NCI-H1105 treated with DMSO at 0.1 percent for 48 hours (cell line): ENCODE results near the gene DBP.
A peak's percentile ranks its signal among the peaks of the same experiment; 100 is the strongest.

ENCODE experiments used
- DNase-seq: peaks from one replicate; lab custom pipeline; 2025; lab: John Stamatoyannopoulos, UW

DBP gene

GRCh38 chr19:48627201-48627864 is 9.8 kb downstream of the DBP start:
- no peak for DNase-seq

DNA sequence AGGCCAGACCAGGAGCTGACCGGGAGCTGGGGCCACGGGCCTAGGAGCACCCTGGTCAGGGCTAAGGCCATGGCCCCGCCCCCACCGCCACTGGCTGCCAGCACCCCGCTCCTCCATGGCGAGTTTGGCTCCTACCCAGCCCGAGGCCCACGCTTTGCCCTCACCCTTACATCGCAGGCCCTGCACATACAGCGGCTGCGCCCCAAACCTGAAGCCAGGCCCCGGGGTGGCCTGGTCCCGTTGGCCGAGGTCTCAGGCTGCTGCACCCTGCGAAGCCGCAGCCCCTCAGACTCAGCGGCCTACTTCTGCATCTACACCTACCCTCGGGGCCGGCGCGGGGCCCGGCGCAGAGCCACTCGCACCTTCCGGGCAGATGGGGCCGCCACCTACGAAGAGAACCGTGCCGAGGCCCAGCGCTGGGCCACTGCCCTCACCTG is 11.3 kb downstream of the DBP start:
- no peak for DNase-seq

DNA sequence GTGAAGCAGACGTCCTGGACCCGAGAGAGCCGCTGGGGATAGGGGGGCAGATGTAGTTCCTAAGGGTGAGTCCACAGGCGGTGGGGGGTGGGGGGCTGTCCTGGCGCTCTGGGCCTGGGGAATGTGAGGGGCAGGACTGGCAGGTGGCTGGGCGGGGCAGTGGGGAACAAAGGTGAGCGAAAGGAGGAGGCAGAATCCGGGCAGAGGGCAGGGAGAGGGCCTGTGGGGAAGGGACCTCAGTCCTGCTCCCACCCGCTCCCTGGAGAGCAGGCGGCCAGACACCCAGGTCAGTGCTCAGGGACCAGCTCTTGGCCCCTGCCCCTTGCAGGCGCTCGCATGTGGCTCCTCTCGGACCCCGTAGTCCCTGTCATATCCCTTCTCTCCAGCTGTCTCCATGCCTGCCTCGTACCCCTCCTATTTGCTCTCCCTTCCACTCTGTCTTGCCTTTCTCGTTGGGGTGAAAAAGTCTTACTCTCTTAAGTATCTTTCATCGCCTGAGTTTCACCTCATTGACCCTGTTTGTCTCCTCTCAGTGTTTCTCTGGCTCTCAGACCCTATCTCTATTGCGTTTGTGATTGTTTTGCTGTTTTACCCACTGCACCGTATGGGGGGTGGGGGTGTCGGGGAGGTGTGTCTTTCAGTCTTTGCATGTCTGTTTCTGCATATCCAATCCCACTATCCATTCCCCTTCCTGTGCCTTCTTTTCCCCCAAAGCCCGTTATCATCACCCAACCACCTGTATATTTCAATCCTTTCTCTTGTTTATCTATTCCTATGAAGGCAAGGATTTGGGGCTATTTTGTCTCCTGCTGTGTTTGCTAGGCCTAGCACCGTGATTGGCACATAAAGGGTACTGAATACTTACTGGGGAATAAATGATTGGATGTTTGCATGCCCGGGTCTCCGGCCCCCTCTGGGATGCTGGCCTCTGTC is 12.1 kb downstream of the DBP start:
- peak; percentile 28 for DNase-seq

DNA sequence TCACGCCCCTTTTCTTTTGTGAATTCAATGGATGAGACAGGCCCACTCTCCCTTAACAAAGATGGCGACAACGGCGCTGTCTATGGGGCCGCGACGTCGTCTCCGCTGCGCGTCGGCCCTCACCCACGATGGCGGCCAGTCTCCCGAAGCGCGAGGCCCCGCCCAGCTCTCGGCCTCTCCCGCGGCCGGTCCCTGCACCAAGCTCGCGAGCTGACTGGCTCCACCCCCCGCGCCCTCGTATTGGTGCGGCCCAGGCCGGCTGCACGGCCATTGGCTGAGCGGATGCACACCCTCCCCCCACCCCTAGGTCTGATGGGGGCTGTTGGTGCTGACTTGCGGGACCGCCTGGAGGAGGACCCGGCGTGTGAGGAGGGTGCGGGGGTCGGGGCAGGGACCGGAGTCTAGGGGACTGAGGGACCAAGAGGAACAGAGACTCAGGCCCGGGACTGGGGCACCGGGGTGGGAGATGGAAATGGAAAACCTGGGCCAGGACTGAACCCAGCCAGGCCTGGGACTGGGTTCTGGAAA is 13.0 kb downstream of the DBP start:
- DNase-seq = peak; percentile 98

DNA sequence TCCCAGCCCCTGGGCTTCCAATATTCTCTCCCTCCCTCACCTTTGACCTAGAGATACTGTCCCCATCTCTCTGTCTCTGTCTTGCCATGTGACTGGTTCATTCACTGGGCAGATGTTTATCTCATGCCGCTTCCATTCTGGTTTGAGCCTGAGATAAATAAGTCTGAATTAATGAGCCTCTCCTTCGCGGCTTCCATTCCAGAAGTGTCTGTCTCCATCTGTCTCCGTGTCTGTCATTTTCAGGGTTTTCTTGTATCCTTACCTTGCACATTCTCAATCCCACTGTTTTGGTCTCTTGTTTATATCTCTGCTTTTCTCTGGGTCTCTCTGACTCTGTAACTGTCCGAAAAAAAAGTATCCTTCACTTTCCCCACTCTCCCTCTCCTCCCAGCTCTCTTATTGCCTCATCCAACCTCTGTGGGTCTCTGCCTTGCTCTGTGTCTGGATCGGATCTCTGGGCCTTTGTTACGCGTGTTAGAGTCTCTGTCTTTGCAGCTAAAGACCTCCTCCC is 13.6 kb downstream of the DBP start:
- no peak for DNase-seq

DNA sequence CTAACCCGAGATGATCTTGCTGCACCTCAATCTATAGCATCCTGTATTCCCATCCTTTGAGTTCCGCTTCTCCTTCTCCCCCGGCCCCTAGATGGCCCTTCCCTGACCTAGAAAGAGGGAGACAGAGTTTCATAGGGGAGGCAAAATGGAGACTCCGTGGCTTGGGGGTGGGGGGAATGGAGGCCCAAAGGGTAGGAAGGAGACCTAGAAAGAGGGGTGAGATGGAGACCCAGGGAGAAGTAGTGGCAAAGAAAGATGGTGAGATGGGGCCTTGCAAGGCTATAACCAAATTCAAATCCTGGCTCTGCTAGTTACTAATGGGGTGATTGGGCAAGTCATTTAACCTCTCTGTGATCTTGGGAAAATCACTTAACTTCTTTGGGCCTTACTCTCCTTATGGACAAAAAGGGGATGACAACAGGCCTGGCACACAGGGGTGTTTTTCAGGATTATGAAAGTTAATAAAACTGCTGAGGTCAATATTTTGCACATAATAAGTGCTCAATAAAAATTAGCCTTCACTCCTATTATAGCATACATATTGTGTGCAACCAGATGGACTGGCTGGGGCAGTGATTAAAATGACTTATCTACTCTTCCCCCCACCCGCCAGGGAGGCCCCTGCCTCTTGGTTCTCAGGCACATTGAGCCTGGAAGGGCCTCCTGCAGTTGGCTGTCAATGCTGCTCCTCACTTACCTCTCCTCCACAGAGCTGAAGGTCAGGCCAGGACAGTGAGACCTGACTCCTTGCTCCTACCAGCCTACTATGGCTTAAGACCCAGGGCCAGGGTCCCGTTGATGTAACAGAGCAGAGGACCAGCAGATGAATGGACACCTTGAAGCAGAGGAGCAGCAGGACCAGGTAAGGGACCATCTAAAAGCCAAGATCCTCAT is 17.2 kb downstream of the DBP start:
- DNase-seq = no peak

GRCh38 chr19:48618916-48619691 is 18.1 kb downstream of the DBP start, which contains the start of the genes RPL18 and SPHK2:
Gene RPL18 (minus strand): TSS chr19:48619178. CDS start chr19:48619143, 35 bp downstream.
Gene SPHK2 (plus strand): TSS chr19:48619506. CDS start chr19:48620515, 1,009 bp downstream.
- DNase-seq = peak; percentile 100

DNA sequence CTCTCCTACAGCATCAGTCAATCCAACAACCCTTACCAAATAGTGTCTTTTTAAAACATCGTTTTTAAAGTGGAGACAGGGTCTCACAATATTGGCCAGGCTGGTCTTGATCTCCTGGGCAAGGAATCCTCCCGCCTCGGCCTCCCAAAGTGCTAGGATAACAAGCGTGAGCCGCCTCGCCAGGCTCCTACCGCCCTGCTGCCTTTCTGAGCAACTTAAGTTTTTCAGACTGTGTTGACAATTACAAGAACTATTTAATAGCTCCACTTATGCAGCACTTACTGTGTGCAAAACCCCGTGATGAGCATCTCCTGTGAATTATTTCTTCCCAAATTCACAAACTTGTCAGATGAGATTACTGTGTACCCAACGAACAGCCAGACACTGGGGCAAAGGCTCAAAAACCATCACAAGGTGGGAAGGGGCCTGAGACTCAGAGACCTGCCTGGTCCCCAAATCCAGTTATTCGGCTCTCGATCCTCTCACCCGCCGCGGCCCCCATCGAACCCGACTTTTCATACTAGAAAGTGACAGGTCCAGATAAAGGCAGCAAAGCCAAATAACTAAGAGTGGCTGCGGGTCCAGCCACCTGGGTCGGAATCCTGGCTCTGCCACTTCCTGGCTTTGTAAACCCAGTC is 18.8 kb downstream of the DBP start:
- no peak for DNase-seq

- DNase-seq = no peak
Observed at GRCh38 chr19:48617146-48617937, 19.8 kb downstream of the DBP start.

DNA sequence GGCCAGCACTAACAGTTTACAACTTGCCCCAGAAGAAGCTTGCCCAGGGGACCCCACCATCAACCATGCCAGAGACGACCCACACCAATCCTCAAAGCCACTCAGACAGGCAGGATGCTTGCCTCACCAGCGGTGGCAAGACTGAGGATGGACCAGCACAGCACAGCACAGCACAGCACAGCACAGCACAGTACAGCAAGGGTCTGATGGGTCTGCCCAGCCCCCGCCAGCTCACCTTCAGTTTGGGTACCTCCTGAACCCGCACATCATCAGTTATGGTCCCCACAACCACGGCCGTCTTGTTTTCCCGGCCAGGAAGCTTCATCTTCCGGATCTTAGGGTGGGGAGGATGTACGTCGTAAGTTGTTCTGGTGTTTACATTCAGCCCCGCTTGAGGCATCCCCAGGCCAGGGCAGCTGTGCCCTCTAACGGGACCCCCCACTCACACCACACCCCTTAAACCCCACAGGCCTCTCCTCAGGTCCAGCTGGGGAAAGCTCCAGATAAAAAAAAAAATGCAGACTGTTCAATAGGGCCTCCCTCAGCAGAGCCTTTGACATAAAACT is 20.6 kb downstream of the DBP start:
- no peak for DNase-seq

DNA sequence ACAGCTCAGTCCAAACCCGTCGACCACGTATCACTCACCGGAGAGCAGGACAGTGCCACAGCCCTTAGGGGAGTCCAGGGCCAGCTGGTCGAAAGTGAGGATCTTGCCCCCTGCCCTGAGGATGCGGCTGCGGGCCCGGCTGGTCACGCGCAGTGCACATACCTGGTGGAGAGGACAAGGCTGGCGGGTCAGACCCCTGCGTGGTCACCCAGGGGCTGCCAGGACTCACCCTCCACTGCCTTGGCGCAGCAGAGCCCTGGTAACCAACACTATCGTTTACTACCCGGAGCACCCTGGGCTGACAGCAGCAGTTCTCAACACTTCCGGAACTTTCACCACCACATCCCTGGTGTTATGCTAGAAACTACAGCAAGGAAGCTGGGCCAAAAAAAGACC is 21.1 kb downstream of the DBP start:
- DNase-seq = no peak

- no peak for DNase-seq
Observed at GRCh38 chr19:48615231-48616040, 21.7 kb downstream of the DBP start.

DNA sequence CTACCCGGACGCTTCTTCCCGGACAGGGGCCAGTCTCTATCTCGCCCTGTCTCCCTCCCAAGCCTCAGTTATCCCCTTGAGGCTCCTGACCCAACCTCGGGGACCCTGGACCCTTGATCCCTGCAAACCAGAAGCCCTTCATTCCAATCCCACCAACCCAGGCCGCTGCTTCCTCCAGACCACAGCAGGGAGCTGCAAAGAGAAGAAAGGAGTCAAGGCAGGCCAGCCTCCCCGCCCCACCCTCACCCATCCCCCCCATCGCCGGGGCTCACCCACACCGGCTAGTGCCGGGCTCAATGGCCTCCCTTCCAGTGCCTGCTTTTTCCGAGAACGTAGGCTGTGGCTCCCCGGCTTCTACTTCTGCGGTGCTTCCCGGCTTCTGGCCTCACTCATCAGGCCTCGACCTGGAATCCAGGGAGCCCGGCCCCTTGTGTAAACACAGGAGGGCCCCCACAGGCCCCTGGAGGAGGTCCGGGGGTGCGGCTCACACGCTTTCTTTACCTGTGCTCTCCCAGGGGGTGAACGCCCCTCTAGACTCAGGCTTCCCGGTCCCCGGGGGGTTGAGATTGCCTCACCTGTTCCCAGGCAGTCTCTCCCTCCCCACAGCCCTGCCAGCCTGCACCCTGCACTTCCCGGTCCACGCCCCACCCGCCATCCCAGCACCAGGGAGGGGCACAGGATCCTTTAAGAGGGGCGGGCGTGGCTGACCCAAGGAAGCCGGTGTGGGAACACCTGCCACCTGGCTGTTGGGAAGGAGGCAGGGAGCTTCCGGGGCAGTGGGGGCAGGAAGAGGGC is 22.5 kb downstream of the DBP start, which contains the start of gene FAM83E:
Gene FAM83E (minus strand): TSS at position 641 of the 795 bp plus-strand sequence. CDS start 1,704 bp downstream, outside the sequence.
- DNase-seq = peak; percentile 61

- no peak for DNase-seq
Observed at GRCh38 chr19:48613852-48614435, 23.2 kb downstream of the DBP start.

GRCh38 chr19:48613024-48613851 is 23.9 kb downstream of the DBP start:
- no peak for DNase-seq

GRCh38 chr19:48611872-48612271 is 25.3 kb downstream of the DBP start:
- no peak for DNase-seq
